T-helper 1 cell treated with Interleukin-12 subunit alpha and Interleukin-12 subunit beta and Interleukin-4 antibody, amounts not matched to agents 30 μg/mL and 1 μg/mL, for 36 hours (primary cell): ENCODE measurements around the gene JPH2.

Source experiments
- H3K27ac Mint-ChIP-seq: one replicate; pipeline ENCODE4 v1.8.0; 2021; ENCODE audit warnings: mild to moderate bottlenecking, mixed read lengths
- H3K27me3 Mint-ChIP-seq: one replicate; pipeline ENCODE4 v1.8.0; 2021; ENCODE audit warnings: low read depth, mixed read lengths
- H3K36me3 Mint-ChIP-seq: one replicate; pipeline ENCODE4 v1.8.0; 2021; ENCODE audit warnings: low read depth, mixed read lengths
- H3K4me1 Mint-ChIP-seq: one replicate; pipeline ENCODE4 v1.8.0; 2021; ENCODE audit warnings: low read depth, mixed read lengths
- H3K4me3 Mint-ChIP-seq: one replicate; pipeline ENCODE4 v1.8.0; 2021; ENCODE audit warnings: mild to moderate bottlenecking, moderate library complexity, mixed read lengths
- H3K9me3 Mint-ChIP-seq: one replicate; pipeline ENCODE4 v1.8.0; 2021; ENCODE audit warnings: mixed read lengths

The JPH2 gene

GRCh38 chr20:44120676-44121425, 66.1 kb downstream of the JPH2 start:
- Mint-ChIP-seq H3K9me3 (no peaks in the 10 kb centered on the region), H3K36me3 (no peaks in the 10 kb centered on the region), H3K4me3 (no peak overlapping the region), H3K27ac (no peak overlapping the region), H3K27me3 (peaks cover 35% of the 10 kb centered on the region), H3K4me1 (peaks cover 3% of the 10 kb centered on the region)

GRCh38 chr20:44118185-44119033, 68.6 kb downstream of the JPH2 start:
- no peaks in the 10 kb centered on the region for H3K36me3 Mint-ChIP-seq
- peaks cover 47% of the 10 kb centered on the region for H3K27me3 Mint-ChIP-seq
- no peaks in the 10 kb centered on the region for H3K9me3 Mint-ChIP-seq
- H3K4me3 Mint-ChIP-seq: no peak overlapping the region
- H3K4me1 Mint-ChIP-seq: peaks cover 3% of the 10 kb centered on the region
- H3K27ac Mint-ChIP-seq: no peak overlapping the region

- peaks cover 3% of the 10 kb centered on the region for H3K4me1 Mint-ChIP-seq
- no peaks in the 10 kb centered on the region for H3K36me3 Mint-ChIP-seq
- peaks cover 41% of the 10 kb centered on the region for H3K27me3 Mint-ChIP-seq
- no peak overlapping the region for H3K4me3 Mint-ChIP-seq
- no peak overlapping the region for H3K27ac Mint-ChIP-seq
- H3K9me3 Mint-ChIP-seq: no peaks in the 10 kb centered on the region
Measured at GRCh38 chr20:44117296-44118184, 69.4 kb downstream of the JPH2 start.

- no peak overlapping the region for H3K4me3 Mint-ChIP-seq
- no peaks in the 10 kb centered on the region for H3K9me3 Mint-ChIP-seq
- H3K36me3 Mint-ChIP-seq: no peaks in the 10 kb centered on the region
- peaks cover 3% of the 10 kb centered on the region for H3K4me1 Mint-ChIP-seq
- H3K27me3 Mint-ChIP-seq: peaks cover 40% of the 10 kb centered on the region
- no peak overlapping the region for H3K27ac Mint-ChIP-seq
Measured at GRCh38 chr20:44115762-44116644, 71.0 kb downstream of the JPH2 start.

GRCh38 chr20:44115181-44115580, 71.8 kb downstream of the JPH2 start:
- H3K4me3 Mint-ChIP-seq: no peak overlapping the region
- H3K27me3 Mint-ChIP-seq: peaks cover 37% of the 10 kb centered on the region

GRCh38 chr20:44113618-44114376, 73.2 kb downstream of the JPH2 start:
- Mint-ChIP-seq H3K4me3 (no peak overlapping the region), H3K4me1 (peaks cover 3% of the 10 kb centered on the region), H3K36me3 (no peaks in the 10 kb centered on the region), H3K9me3 (peaks cover 1% of the 10 kb centered on the region), H3K27me3 (peaks cover 41% of the 10 kb centered on the region), H3K27ac (no peak overlapping the region)

More at GRCh38 chr20:44115181-44115580, 71.8 kb downstream of the JPH2 start:
- Mint-ChIP-seq H3K4me1 (peaks cover 3% of the 10 kb centered on the region), H3K9me3 (no peaks in the 10 kb centered on the region), H3K27ac (no peak overlapping the region), H3K36me3 (no peaks in the 10 kb centered on the region)

- Mint-ChIP-seq H3K9me3 (peaks cover 9% of the 10 kb centered on the region), H3K4me1 (peaks cover 3% of the 10 kb centered on the region), H3K27ac (no peak overlapping the region), H3K27me3 (peaks cover 41% of the 10 kb centered on the region), H3K4me3 (no peak overlapping the region), H3K36me3 (no peaks in the 10 kb centered on the region)
Measured at GRCh38 chr20:44112889-44113617, 73.9 kb downstream of the JPH2 start.

GRCh38 chr20:44112456-44112855, 74.5 kb downstream of the JPH2 start:
- Mint-ChIP-seq H3K27ac (no peak overlapping the region), H3K36me3 (no peaks in the 10 kb centered on the region), H3K9me3 (peaks cover 15% of the 10 kb centered on the region), H3K4me1 (peaks cover 3% of the 10 kb centered on the region), H3K27me3 (peaks cover 35% of the 10 kb centered on the region), H3K4me3 (no peak overlapping the region)

GRCh38 chr20:44111712-44112335, 75.2 kb downstream of the JPH2 start:
- H3K4me1 Mint-ChIP-seq: peaks cover 3% of the 10 kb centered on the region
- H3K27me3 Mint-ChIP-seq: peaks cover 37% of the 10 kb centered on the region
- no peaks in the 10 kb centered on the region for H3K36me3 Mint-ChIP-seq
- peaks cover 21% of the 10 kb centered on the region for H3K9me3 Mint-ChIP-seq
- H3K4me3 Mint-ChIP-seq: no peak overlapping the region
- H3K27ac Mint-ChIP-seq: no peak overlapping the region

GRCh38 chr20:44110816-44111568, 76.0 kb downstream of the JPH2 start:
- H3K27ac Mint-ChIP-seq: no peak overlapping the region
- H3K4me1 Mint-ChIP-seq: no peaks in the 10 kb centered on the region
- no peaks in the 10 kb centered on the region for H3K36me3 Mint-ChIP-seq
- H3K27me3 Mint-ChIP-seq: peaks cover 39% of the 10 kb centered on the region
- peaks cover 22% of the 10 kb centered on the region for H3K9me3 Mint-ChIP-seq
- no peak overlapping the region for H3K4me3 Mint-ChIP-seq

GRCh38 chr20:44109951-44110361, 77.0 kb downstream of the JPH2 start:
- Mint-ChIP-seq H3K27ac (no peak overlapping the region), H3K27me3 (peaks cover 43% of the 10 kb centered on the region), H3K9me3 (peaks cover 22% of the 10 kb centered on the region), H3K36me3 (no peaks in the 10 kb centered on the region), H3K4me1 (no peaks in the 10 kb centered on the region), H3K4me3 (no peak overlapping the region)

- H3K4me1 Mint-ChIP-seq: no peaks in the 10 kb centered on the region
- peaks cover 22% of the 10 kb centered on the region for H3K9me3 Mint-ChIP-seq
- no peak overlapping the region for H3K27ac Mint-ChIP-seq
- no peaks in the 10 kb centered on the region for H3K36me3 Mint-ChIP-seq
- no peak overlapping the region for H3K4me3 Mint-ChIP-seq
- peaks cover 64% of the 10 kb centered on the region for H3K27me3 Mint-ChIP-seq
Measured at GRCh38 chr20:44106615-44107014, 80.4 kb downstream of the JPH2 start.
